K562 (cell line): ENCODE measurements around the gene PACSIN2. TPM values are rescaled to one million over a fixed set of nuclear protein-coding genes. Genes with fewer than 3 reads are reported as not detected.

ENCODE experiments used
- CTCF ChIP-seq, 3 experiments: IDR thresholded peaks in 2 of 3; conservative IDR thresholded peaks in 1 of 3; 2 replicates each; pipeline ENCODE4 v1.5.1; 2011 to 2012; ENCODE audit warnings: low read length in 3 of 3, mild to moderate bottlenecking in 3 of 3, control low read depth in 2 of 3, improper control_type of control experiment in 1 of 3, inconsistent platforms in 1 of 3, low read depth in 1 of 3, mixed read lengths in 1 of 3, moderate library complexity in 1 of 3; ENCODE audit not compliant: insufficient read depth in 2 of 3
- DEAF1 ChIP-seq: fragments of 450-650 bp; formaldehyde crosslinking; IDR thresholded peaks from 2 replicates; pipeline ENCODE4 v1.4.0; 2020; ENCODE audit warnings: mild to moderate bottlenecking, moderate library complexity
- DNMT1 ChIP-seq: fragments of 450-650 bp; IDR thresholded peaks from 2 replicates; pipeline ENCODE4 v1.6.1; 2016; ENCODE audit warnings: antibody characterized with exemption, mild to moderate bottlenecking
- DPF2 ChIP-seq: fragments of 450-650 bp; IDR thresholded peaks from 2 replicates; pipeline ENCODE4 v1.6.1; 2016
- E2F4 ChIP-seq: sonication (generic); formaldehyde crosslinking; IDR thresholded peaks from 2 replicates; pipeline ENCODE4 v1.8.0; 2022; ENCODE audit warnings: mild to moderate bottlenecking, low read depth, missing genetic modification reagents
- EZH2 ChIP-seq: IDR thresholded peaks from 2 replicates; pipeline ENCODE4 v1.6.1; 2012; ENCODE audit warnings: low read depth, mild to moderate bottlenecking, inconsistent platforms, low read length, borderline replicate concordance
- FOXP4 ChIP-seq: sonication (generic); formaldehyde crosslinking; IDR thresholded peaks from 2 replicates; pipeline ENCODE4 v1.8.0; 2022; ENCODE audit warnings: mild to moderate bottlenecking, missing genetic modification reagents, borderline replicate concordance
- GTF2B ChIP-seq: IDR thresholded peaks from 2 replicates; pipeline ENCODE4 v1.6.1; 2011; ENCODE audit not compliant: insufficient read length; ENCODE audit errors: extremely low read depth
- HMGN3 ChIP-seq: IDR thresholded peaks from 2 replicates; pipeline ENCODE4 v1.6.1; 2011; ENCODE audit warnings: borderline replicate concordance, low read depth, mild to moderate bottlenecking, mixed read lengths, low read length; ENCODE audit not compliant: insufficient read length; ENCODE audit errors: extremely low read depth
- KAT2B ChIP-seq: IDR thresholded peaks from one replicate; pipeline ENCODE4 v1.6.1; 2012; ENCODE audit warnings: low read depth, mild to moderate bottlenecking, control low read depth, inconsistent platforms, low read length, moderate library complexity
- KLF1 ChIP-seq: fragments of 450-650 bp; IDR thresholded peaks from 2 replicates; pipeline ENCODE4 v1.6.1; 2016; ENCODE audit warnings: missing genetic modification characterization, missing compliant biosample characterization
- NFRKB ChIP-seq: fragments of 450-650 bp; IDR thresholded peaks from 2 replicates; pipeline ENCODE4 v1.6.1; 2016; ENCODE audit warnings: low read depth
- PATZ1 ChIP-seq: fragments of 250-450 bp; sonication (Bioruptor Pico); IDR thresholded peaks from 2 replicates; pipeline ENCODE4 v1.5.0; 2020; ENCODE audit warnings: mild to moderate bottlenecking, borderline replicate concordance
- RHOXF2B ChIP-seq: fragments of 250-450 bp; sonication (Bioruptor Pico); conservative IDR thresholded peaks from 2 replicates; pipeline ENCODE4 v1.5.1; 2021
- SMC3 ChIP-seq: conservative IDR thresholded peaks from 2 replicates; pipeline ENCODE4 v1.6.1; 2011; ENCODE audit warnings: low read depth, low read length, improper control_type of control experiment; ENCODE audit not compliant: insufficient read depth
- STAT5B ChIP-seq: fragments of 250-450 bp; sonication (Bioruptor Pico); IDR thresholded peaks from 2 replicates; pipeline ENCODE4 v1.8.0; 2021; ENCODE audit warnings: mild to moderate bottlenecking, inconsistent platforms
- THRAP3 ChIP-seq: fragments of 450-650 bp; IDR thresholded peaks from 2 replicates; pipeline ENCODE4 v1.6.1; 2016; ENCODE audit warnings: mild to moderate bottlenecking, inconsistent platforms, borderline replicate concordance
- polyA plus RNA-seq, 8 experiments: library from polyadenylated mRNA; depleted of rRNA in 4 of 8; stranded (reverse) in 5 of 8; unstranded in 3 of 8; fragments of >200 nt; fragmentation: Nextera tagmentation in 2 of 8; fragmentation: Illumina TruSeq in 1 of 8; extraction: Ambion mirVana in 2 of 8; extraction: Trizol in 1 of 8; gene quantifications; 2 replicates each; pipeline versions ENCODE4 v1.2.1 to v1.2.3, GENCODE V29; 2011 to 2014; ENCODE audit warnings: inconsistent platforms in 1 of 8, missing spikeins in 1 of 8
- total RNA-seq, 7 experiments: library from RNA; depleted of rRNA in 6 of 7; stranded (reverse); fragments of >200 nt in 6 of 7; fragmentation: Illumina TruSeq in 2 of 7; extraction: Trizol in 2 of 7; gene quantifications; 2 replicates each; pipeline versions ENCODE4 v1.2.1 to v1.2.3, GENCODE V29; 2011 to 2021; ENCODE audit warnings: low replicate concordance in 1 of 7

The PACSIN2 gene
- total and polyA plus RNA-seq, 9 of the 15 experiments (the other 6 are each of a cell fraction or from before 2014, with no cell fraction given), result 0.45 to 45.1 (median 23.9) TPM

GRCh38 chr22:42856865-42857704 is 157.9 kb downstream of the PACSIN2 start, which contains the start of gene ARFGAP3 (continued):
- TF ChIP-seq PATZ1 (CRISPR knock-in tag) (no peak), HMGN3 (no peak), DNMT1 (no peak), GTF2B (no peak), THRAP3 (no peak), DPF2 (0 out of 2 replicates have a peak, but pooled peaks have one; percentile 19), STAT5B (CRISPR knock-in tag) (no peak), KAT2B (no peak), RHOXF2B (CRISPR knock-in tag) (no peak), E2F4 (CRISPR knock-in tag) (no peak), SMC3 (no peak), FOXP4 (CRISPR knock-in tag) (no peak), DEAF1 (no peak), KLF1 (tag) (peak; percentile 87; the same call in 1 of the 2 replicates), CTCF (IDR thresholded peaks at IDR 0.05 in 2 of 3, conservative IDR thresholded peaks at IDR 0.05 in 1 of 3; ENCODE audit: insufficient read depth in 2 of 3, low read depth in 1 of 3, low read length in 3 of 3) (no peak), EZH2 (no peak), NFRKB (no peak)
